ENCODE data around the gene DECR2. TPM values are rescaled to one million over a fixed set of nuclear protein-coding genes. Genes with fewer than 3 reads are reported as not detected.

Gene DECR2
- total and polyA plus RNA-seq, 9 of the 15 experiments (the other 6 are each of a cell fraction or from before 2014, with no cell fraction given), result 1.0 to 31.9 (median 10.3) TPM

DNA sequence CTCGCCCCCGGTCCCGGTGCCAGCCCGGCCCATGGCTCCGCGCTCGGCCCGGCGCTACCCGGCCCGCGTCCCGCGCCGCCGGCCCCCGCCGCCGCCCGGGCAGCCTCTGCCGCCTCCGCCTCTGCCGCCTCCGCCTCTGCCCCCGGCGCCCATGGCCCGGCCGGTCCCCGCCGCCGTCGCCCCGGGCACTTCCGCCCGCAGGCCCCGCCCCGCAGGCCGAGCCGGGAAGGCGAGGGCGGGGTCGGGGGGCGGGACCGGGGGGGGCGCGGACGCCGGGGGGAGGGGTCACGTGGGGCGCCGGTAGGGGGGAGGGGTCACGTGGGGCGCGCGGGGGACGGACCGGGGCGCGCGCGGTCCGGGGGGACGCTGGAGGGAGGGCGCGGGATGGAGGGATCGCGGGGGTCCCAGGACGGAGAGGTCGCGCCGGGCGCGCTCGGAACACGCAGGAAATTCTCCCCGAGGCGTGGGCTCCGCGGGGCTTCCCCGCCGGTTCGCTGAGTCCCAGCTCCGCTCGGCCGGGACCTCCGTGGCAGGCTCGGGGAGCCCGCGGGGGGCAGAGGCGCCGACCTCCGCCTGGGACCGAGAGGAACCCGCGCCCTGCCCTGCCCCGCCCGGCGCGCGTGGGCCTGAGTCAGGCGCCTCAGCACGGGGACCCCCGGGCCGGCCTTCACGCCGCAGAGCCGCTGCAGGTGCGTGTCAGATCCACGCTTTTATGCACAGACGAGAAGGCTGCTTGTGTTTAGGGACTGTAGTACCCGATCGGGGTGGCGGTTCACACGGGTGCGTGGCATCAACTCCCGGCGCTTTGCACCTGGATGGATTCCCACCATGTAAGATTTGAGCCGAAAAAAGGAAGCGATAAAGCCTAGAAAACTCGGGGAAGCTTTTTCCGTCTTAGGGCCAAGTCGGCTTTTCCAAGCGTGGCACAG is 19.6 kb upstream of the DECR2 start, which contains the start of gene PGAP6 (continued):
- TF ChIP-seq RBBP5 (IDR thresholded peaks at IDR 0.05; ENCODE audit: borderline replicate concordance, insufficient read depth, low read length, poor library complexity, severe bottlenecking) (peak; percentile 52), ZZZ3 (IDR thresholded peaks at IDR 0.05) (no peak), NCOA4 (IDR thresholded peaks at IDR 0.05; ENCODE audit: partially characterized antibody) (no peak), MXI1 (IDR thresholded peaks at IDR 0.05; ENCODE audit: low read depth, low read length) (no peak), PTBP1 (IDR thresholded peaks at IDR 0.05; ENCODE audit: low read depth, low read length) (no peak), RBM39 (optimal IDR thresholded peaks at IDR 0.05; ENCODE audit: low read depth, low read length) (no peak), HNRNPLL (IDR thresholded peaks at IDR 0.05; ENCODE audit: low read depth, low read length, poor library complexity, severe bottlenecking) (no peak), GTF2A2 (tag; IDR thresholded peaks at IDR 0.05) (no peak), RFX5 (IDR thresholded peaks at IDR 0.05; ENCODE audit: low read depth, low read length) (no peak), IRF2 (CRISPR knock-in tag; IDR thresholded peaks at IDR 0.05) (no peak), DIDO1 (tag; IDR thresholded peaks at IDR 0.05; ENCODE audit: low read depth) (no peak), ASH1L (IDR thresholded peaks at IDR 0.05; ENCODE audit: borderline replicate concordance, low read depth, partially characterized antibody) (no peak), ZBTB17 (CRISPR knock-in tag; IDR thresholded peaks at IDR 0.05) (no peak), MEIS2 (IDR thresholded peaks at IDR 0.05; ENCODE audit: partially characterized antibody) (no peak), GABPA (tag; conservative IDR thresholded peaks at IDR 0.05; ENCODE audit: low read depth) (peak; percentile 88), POLR2AphosphoS2 (IDR thresholded peaks at IDR 0.05; ENCODE audit: low read length) (no peak), CBFA2T3 (IDR thresholded peaks at IDR 0.05) (no peak), ZNF324 (CRISPR knock-in tag; IDR thresholded peaks at IDR 0.05) (no peak)
- TF ChIP-seq, protein P1, sequence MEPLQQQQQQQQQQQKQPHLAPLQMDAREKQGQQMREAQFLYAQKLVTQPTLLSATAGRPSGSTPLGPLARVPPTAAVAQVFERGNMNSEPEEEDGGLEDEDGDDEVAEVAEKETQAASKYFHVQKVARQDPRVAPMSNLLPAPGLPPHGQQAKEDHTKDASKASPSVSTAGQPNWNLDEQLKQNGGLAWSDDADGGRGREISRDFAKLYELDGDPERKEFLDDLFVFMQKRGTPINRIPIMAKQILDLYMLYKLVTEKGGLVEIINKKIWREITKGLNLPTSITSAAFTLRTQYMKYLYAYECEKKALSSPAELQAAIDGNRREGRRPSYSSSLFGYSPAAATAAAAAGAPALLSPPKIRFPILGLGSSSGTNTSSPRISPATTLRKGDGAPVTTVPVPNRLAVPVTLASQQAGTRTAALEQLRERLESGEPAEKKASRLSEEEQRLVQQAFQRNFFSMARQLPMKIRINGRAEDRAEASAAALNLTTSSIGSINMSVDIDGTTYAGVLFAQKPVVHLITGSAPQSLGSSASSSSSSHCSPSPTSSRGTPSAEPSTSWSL (CRISPR knock-in tag; IDR thresholded peaks at IDR 0.05; ENCODE audit: borderline replicate concordance), result no peak
- TF ChIP-seq, protein P2, sequence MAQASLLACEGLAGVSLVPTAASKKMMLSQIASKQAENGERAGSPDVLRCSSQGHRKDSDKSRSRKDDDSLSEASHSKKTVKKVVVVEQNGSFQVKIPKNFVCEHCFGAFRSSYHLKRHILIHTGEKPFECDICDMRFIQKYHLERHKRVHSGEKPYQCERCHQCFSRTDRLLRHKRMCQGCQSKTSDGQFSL (CRISPR knock-in tag; IDR thresholded peaks at IDR 0.05), result no peak
- TF ChIP-seq, protein P2 (tag; IDR thresholded peaks at IDR 0.05), result peak in 1 of 2 experiments; percentile 94; a peak in 2 of 4 replicates
- TF ChIP-seq, protein P3, sequence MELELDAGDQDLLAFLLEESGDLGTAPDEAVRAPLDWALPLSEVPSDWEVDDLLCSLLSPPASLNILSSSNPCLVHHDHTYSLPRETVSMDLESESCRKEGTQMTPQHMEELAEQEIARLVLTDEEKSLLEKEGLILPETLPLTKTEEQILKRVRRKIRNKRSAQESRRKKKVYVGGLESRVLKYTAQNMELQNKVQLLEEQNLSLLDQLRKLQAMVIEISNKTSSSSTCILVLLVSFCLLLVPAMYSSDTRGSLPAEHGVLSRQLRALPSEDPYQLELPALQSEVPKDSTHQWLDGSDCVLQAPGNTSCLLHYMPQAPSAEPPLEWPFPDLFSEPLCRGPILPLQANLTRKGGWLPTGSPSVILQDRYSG (tag; conservative IDR thresholded peaks at IDR 0.05; ENCODE audit: low read depth), result no peak
- TF ChIP-seq, protein P4, sequence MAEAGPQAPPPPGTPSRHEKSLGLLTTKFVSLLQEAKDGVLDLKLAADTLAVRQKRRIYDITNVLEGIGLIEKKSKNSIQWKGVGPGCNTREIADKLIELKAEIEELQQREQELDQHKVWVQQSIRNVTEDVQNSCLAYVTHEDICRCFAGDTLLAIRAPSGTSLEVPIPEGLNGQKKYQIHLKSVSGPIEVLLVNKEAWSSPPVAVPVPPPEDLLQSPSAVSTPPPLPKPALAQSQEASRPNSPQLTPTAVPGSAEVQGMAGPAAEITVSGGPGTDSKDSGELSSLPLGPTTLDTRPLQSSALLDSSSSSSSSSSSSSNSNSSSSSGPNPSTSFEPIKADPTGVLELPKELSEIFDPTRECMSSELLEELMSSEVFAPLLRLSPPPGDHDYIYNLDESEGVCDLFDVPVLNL (CRISPR knock-in tag; IDR thresholded peaks at IDR 0.05; ENCODE audit: low read depth), result no peak
- TF ChIP-seq, protein P5, sequence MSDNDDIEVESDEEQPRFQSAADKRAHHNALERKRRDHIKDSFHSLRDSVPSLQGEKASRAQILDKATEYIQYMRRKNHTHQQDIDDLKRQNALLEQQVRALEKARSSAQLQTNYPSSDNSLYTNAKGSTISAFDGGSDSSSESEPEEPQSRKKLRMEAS (CRISPR knock-in tag; IDR thresholded peaks at IDR 0.05), result peak; percentile 50

All from K562 (cell line).